ENCODE results near the gene OR2A12. TPM values are rescaled to one million over a fixed set of nuclear protein-coding genes. Genes with fewer than 3 reads are reported as not detected.
"Not testable (repeated sequence)": the region's sequence is repeated elsewhere in the genome, so short reads cannot be mapped to it uniquely, and the experiment has no call there.

Gene OR2A12
- total RNA-seq, 1 donor from 2014 or later, result not detected

GRCh38 chr7:144113651-144114050 lies 27.6 kb downstream of the OR2A12 start:
- no peak for DNase-seq (ENCODE audit: extremely low read depth, low read depth, low spot score)

- no peak for DNase-seq (ENCODE audit: extremely low read depth, low read depth, low spot score)
Measured at GRCh38 chr7:144118341-144118740, 32.3 kb downstream of the OR2A12 start.

GRCh38 chr7:144122876-144123275 lies 36.8 kb downstream of the OR2A12 start, which contains the start of gene OR2A14:
Gene OR2A14, plus strand, starts transcription at chr7:144123176. Its CDS starts 5,937 bp downstream, at chr7:144129113.
- DNase-seq (ENCODE audit: extremely low read depth, low read depth, low spot score), result no peak

GRCh38 chr7:144127714-144128334 lies 41.7 kb downstream of the OR2A12 start:
- peak; percentile 37 for DNase-seq (ENCODE audit: extremely low read depth, low read depth, low spot score)

GRCh38 chr7:144129601-144130000 lies 43.5 kb downstream of the OR2A12 start:
- DNase-seq (ENCODE audit: extremely low read depth, low read depth, low spot score), result not testable (repeated sequence)

GRCh38 chr7:144130730-144131129 lies 44.7 kb downstream of the OR2A12 start:
- DNase-seq (ENCODE audit: extremely low read depth, low read depth, low spot score), result no peak

GRCh38 chr7:144132262-144132661 lies 46.2 kb downstream of the OR2A12 start:
- DNase-seq (ENCODE audit: extremely low read depth, low read depth, low spot score), result no peak

- no peak for DNase-seq (ENCODE audit: extremely low read depth, low read depth, low spot score)
Measured at GRCh38 chr7:144133307-144133706, 47.2 kb downstream of the OR2A12 start.

GRCh38 chr7:144134116-144134515 lies 48.0 kb downstream of the OR2A12 start:
- DNase-seq (ENCODE audit: extremely low read depth, low read depth, low spot score), result no peak

- DNase-seq (ENCODE audit: extremely low read depth, low read depth, low spot score), result no peak
Measured at GRCh38 chr7:144137501-144137900, 51.4 kb downstream of the OR2A12 start.

GRCh38 chr7:144142187-144142586 lies 56.1 kb downstream of the OR2A12 start:
- DNase-seq (ENCODE audit: extremely low read depth, low read depth, low spot score), result no peak

- no peak for DNase-seq (ENCODE audit: extremely low read depth, low read depth, low spot score)
Measured at GRCh38 chr7:144144426-144144825, 58.3 kb downstream of the OR2A12 start.

- DNase-seq (ENCODE audit: extremely low read depth, low read depth, low spot score), result no peak
Measured at GRCh38 chr7:144148224-144148827, 62.2 kb downstream of the OR2A12 start.

Other genes starting within 250 kb of the OR2A12 start
- 56.3 and 63.1 TPM in 2 replicates for gene TCAF1, start 184.1 kb upstream of the OR2A12 start, total RNA-seq
- gene OR2F2, start 151.0 kb upstream of the OR2A12 start, total RNA-seq, result 0.23 TPM in 1 of 2 replicates, not detected in the other
- gene OR2F1, start 131.4 kb upstream of the OR2A12 start, total RNA-seq, result not detected in 2 replicates
- gene OR6B1, start 86.0 kb upstream of the OR2A12 start, total RNA-seq, result not detected in 2 replicates
- gene OR2A5, start 37.3 kb upstream of the OR2A12 start, total RNA-seq, result not detected in 2 replicates
- gene OR2A25, start 16.5 kb upstream of the OR2A12 start, total RNA-seq, result not detected in 2 replicates
- not detected in 2 replicates for gene OR2A2, start 23.3 kb downstream of the OR2A12 start, total RNA-seq
- gene OR2A14, start 36.9 kb downstream of the OR2A12 start, total RNA-seq, result not detected in 2 replicates
- 0.19 TPM in 1 of 2 replicates, not detected in the other for gene CTAGE4, start 97.2 kb downstream of the OR2A12 start, total RNA-seq
- gene ARHGEF35, start 109.6 kb downstream of the OR2A12 start, total RNA-seq, result 0.73 TPM in 1 of 2 replicates, not detected in the other
- gene OR2A42, start 153.3 kb downstream of the OR2A12 start, total RNA-seq, result not detected in 2 replicates
- 1.5 TPM in 1 of 2 replicates, not detected in the other for gene OR2A7, start 178.5 kb downstream of the OR2A12 start, total RNA-seq
- not detected in 2 replicates for gene CTAGE8, start 183.0 kb downstream of the OR2A12 start, total RNA-seq
- gene OR2A1, start 226.1 kb downstream of the OR2A12 start, total RNA-seq, result not detected in 2 replicates

Data from glomerular endothelial cell (primary cell).